Retinal pigment epithelial cell (primary cell): ENCODE data around the gene PPARA.
A peak's percentile ranks its signal among the peaks of the same experiment; 100 is the strongest.

ENCODE experiments used
- DNase-seq: peaks from one replicate; pipeline ENCODE4 v3.0.0-alpha.2; 2010; ENCODE audit warnings: low read depth
- H3K4me3 ChIP-seq: 2 replicates; pipeline ENCODE4 v1.5.1; 2011; ENCODE audit warnings: mild to moderate bottlenecking, low read length, control low read depth, moderate library complexity
- CTCF ChIP-seq: conservative IDR thresholded peaks from 2 replicates; pipeline ENCODE4 v1.5.1; 2011; ENCODE audit warnings: low read depth, low read length, control low read depth, inconsistent platforms

The PPARA gene

GRCh38 chr22:46150034-46150654 is at the start of gene PPARA:
Gene PPARA (plus strand): TSS chr22:46150526. CDS start chr22:46198384, 47,858 bp downstream.
- no peak for DNase-seq
- TF ChIP-seq CTCF: no peak
- H3K4me3 ChIP-seq: peak within 1 kb of the TSS; percentile 75

- no peak overlapping the region for H3K4me3 ChIP-seq
- no peak for DNase-seq
- no peak for TF ChIP-seq CTCF
These were observed 48.2 kb upstream of the PPARA start for GRCh38 chr22:46102159-46102558.

GRCh38 chr22:46102752-46103151 is 47.6 kb upstream of the PPARA start:
- no peak for TF ChIP-seq CTCF
- DNase-seq: no peak
- H3K4me3 ChIP-seq: no peak overlapping the region

GRCh38 chr22:46103181-46103580 is 47.1 kb upstream of the PPARA start:
- no peak for DNase-seq
- no peak overlapping the region for H3K4me3 ChIP-seq
- no peak for TF ChIP-seq CTCF

GRCh38 chr22:46103664-46104063 is 46.7 kb upstream of the PPARA start:
- no peak for TF ChIP-seq CTCF
- H3K4me3 ChIP-seq: no peak overlapping the region
- DNase-seq: no peak

- H3K4me3 ChIP-seq: no peak overlapping the region
- DNase-seq: no peak
- TF ChIP-seq CTCF: no peak
These were observed 46.0 kb upstream of the PPARA start for GRCh38 chr22:46104170-46104880.
